ENCODE results near the gene SUN5. TPM values are rescaled to one million over a fixed set of nuclear protein-coding genes. Genes with fewer than 3 reads are reported as not detected.
A peak's percentile ranks its signal among the peaks of the same experiment; 100 is the strongest.

The SUN5 gene
- total RNA-seq, 1 donor from 2014 or later: not detected

DNA sequence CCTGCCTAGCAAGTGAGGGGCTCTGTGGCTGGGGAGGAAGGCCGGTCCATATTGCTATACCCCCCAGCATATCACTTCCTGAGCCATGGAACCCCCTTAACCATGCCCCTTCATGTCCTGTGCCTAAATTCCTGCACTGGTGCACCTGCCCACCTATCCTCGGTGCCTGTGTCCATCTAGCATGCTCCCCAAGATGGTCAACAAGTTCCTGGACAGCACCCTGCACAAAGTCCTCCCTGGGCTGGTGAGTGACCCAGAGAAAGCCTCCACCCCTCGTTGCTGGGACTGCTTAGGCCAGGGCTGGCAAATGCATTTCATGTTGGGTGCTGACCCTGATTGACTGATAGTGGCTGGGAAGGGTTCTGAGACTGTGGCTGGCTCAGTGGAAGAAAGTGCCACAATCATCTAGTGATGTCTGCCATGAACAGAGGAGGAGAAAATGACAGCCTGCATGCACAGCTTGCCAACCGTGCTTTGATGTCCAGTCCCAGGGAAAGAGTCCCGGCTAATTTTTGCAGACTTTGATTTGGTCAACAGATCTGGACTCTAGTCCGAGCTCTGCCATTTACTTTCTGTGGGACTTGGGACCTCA, 30.8 kb upstream of the SUN5 start:
- no peaks in the 10 kb centered on the region for H3K36me3 Mint-ChIP-seq (ENCODE audit: insufficient read depth)
- TF ChIP-seq, protein P1, sequence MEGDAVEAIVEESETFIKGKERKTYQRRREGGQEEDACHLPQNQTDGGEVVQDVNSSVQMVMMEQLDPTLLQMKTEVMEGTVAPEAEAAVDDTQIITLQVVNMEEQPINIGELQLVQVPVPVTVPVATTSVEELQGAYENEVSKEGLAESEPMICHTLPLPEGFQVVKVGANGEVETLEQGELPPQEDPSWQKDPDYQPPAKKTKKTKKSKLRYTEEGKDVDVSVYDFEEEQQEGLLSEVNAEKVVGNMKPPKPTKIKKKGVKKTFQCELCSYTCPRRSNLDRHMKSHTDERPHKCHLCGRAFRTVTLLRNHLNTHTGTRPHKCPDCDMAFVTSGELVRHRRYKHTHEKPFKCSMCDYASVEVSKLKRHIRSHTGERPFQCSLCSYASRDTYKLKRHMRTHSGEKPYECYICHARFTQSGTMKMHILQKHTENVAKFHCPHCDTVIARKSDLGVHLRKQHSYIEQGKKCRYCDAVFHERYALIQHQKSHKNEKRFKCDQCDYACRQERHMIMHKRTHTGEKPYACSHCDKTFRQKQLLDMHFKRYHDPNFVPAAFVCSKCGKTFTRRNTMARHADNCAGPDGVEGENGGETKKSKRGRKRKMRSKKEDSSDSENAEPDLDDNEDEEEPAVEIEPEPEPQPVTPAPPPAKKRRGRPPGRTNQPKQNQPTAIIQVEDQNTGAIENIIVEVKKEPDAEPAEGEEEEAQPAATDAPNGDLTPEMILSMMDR (IDR thresholded peaks at IDR 0.05; ENCODE audit: unreplicated experiment): no peak
- H3K9me3 Mint-ChIP-seq (ENCODE audit: low read depth): no peaks in the 10 kb centered on the region
- no peak overlapping the region for H3K4me3 Mint-ChIP-seq (ENCODE audit: low read depth)
- no peaks in the 10 kb centered on the region for H3K4me1 Mint-ChIP-seq (ENCODE audit: low read depth)
- peaks cover 34% of the 10 kb centered on the region for H3K27me3 Mint-ChIP-seq
- H3K27ac Mint-ChIP-seq: no peak overlapping the region
- no peak for DNase-seq (ENCODE audit: low spot score, unreplicated experiment)

DNA sequence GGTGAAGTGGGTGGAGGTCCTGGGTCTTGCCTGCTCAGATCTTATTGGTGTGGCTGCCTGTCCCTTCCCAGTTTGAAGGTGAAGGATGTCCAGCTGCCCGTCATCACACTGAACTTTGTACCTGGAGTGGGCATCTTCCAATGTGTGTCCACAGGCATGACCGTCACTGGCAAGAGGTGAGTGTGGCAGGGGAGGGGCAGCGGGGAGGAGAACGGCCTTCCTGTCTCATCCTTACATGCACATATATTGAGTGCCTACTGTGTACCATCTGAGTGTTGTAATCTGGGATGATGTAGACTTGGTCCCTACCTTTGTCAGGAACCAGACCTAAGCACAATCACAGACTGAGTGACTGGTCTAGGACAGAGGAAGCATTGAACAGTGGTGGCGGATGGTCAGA, 29.9 kb upstream of the SUN5 start:
- DNase-seq (ENCODE audit: low spot score, unreplicated experiment): no peak
- TF ChIP-seq, protein P1 (IDR thresholded peaks at IDR 0.05; ENCODE audit: unreplicated experiment): no peak
- Mint-ChIP-seq H3K27me3 (peaks cover 29% of the 10 kb centered on the region), H3K36me3 (ENCODE audit: insufficient read depth) (no peaks in the 10 kb centered on the region), H3K4me1 (ENCODE audit: low read depth) (no peaks in the 10 kb centered on the region), H3K4me3 (ENCODE audit: low read depth) (no peak overlapping the region), H3K9me3 (ENCODE audit: low read depth) (no peaks in the 10 kb centered on the region), H3K27ac (no peak overlapping the region)

DNA sequence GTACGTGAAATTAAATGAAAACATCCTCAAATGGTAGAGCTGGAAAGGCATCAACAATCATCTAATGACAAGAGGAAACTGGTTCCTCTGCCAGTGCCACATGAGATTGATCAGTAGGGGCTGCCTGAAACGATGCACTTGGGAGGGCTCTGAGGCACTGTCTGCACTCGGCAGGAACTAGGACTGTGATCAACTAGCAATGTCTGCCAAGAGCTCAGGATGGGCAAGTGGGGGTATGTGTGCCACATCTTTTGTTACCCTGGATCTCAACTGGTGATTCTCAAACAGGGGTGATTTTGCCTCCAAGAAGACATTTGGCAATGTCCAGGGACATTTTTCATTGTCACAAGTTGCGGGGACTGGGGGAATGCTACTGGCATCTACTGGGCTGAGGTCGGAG, 29.1 kb upstream of the SUN5 start:
- peaks cover 22% of the 10 kb centered on the region for H3K27me3 Mint-ChIP-seq
- no peak overlapping the region for H3K4me3 Mint-ChIP-seq (ENCODE audit: low read depth)
- H3K27ac Mint-ChIP-seq: no peak overlapping the region
- no peak for DNase-seq (ENCODE audit: low spot score, unreplicated experiment)
- H3K4me1 Mint-ChIP-seq (ENCODE audit: low read depth): no peaks in the 10 kb centered on the region
- H3K36me3 Mint-ChIP-seq (ENCODE audit: insufficient read depth): no peaks in the 10 kb centered on the region
- TF ChIP-seq, protein P1 (IDR thresholded peaks at IDR 0.05; ENCODE audit: unreplicated experiment): no peak
- no peaks in the 10 kb centered on the region for H3K9me3 Mint-ChIP-seq (ENCODE audit: low read depth)

DNA sequence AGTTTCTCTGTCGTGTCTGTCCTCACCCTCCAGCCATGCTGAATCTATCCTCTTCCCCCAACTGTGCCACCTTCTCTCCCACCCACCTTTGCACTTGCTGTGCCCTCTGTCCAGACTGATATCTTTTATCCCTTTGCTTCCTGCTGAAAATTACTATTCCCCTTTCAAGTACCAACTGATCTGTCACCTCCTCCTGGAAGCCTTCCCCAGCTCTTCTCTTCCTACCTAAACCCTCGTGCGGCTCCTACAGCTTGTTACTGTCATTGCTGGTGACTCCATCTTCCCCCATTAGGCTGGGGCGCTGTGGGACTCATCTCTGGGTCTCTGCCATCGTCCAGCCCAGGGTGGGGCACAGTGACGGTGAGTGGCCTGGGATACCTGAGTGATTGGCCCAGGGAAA, 28.3 kb upstream of the SUN5 start:
- peak overlapping the region; percentile 30 for H3K27ac Mint-ChIP-seq
- no peak for DNase-seq (ENCODE audit: low spot score, unreplicated experiment)
- no peaks in the 10 kb centered on the region for H3K36me3 Mint-ChIP-seq (ENCODE audit: insufficient read depth)
- TF ChIP-seq, protein P1 (IDR thresholded peaks at IDR 0.05; ENCODE audit: unreplicated experiment): no peak
- H3K27me3 Mint-ChIP-seq: peaks cover 14% of the 10 kb centered on the region
- H3K4me3 Mint-ChIP-seq (ENCODE audit: low read depth): no peak overlapping the region
- H3K4me1 Mint-ChIP-seq (ENCODE audit: low read depth): no peaks in the 10 kb centered on the region
- H3K9me3 Mint-ChIP-seq (ENCODE audit: low read depth): no peaks in the 10 kb centered on the region

DNA sequence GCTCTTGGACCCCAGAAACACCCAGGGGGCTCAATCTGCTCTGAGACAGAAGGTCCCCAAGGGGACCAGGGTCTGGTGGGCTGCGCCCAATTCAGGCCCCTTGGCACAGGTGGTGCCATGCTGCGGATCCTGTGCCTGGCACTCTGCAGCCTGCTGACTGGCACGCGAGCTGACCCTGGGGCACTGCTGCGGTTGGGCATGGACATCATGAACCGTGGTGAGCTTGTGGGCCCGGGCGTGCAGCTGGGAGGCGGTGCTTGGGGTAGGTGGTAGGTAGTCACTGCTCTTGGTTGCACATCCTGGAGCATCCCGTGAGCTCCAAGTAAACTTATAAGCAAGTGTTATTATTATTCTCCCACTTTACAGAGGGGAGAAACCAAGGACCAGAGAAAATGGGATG, 27.3 kb upstream of the SUN5 start, which contains the start of gene BPIFB6:
TSS of gene BPIFB6 (plus strand) at position 118 of the 400 bp plus-strand sequence. CDS start at position 118, 0 bp downstream.
- H3K27ac Mint-ChIP-seq: no peak within 1 kb of the TSS
- peaks cover 13% of the 10 kb centered on the region for H3K27me3 Mint-ChIP-seq
- DNase-seq (ENCODE audit: low spot score, unreplicated experiment): no peak
- no peak within 1 kb of the TSS for H3K4me3 Mint-ChIP-seq (ENCODE audit: low read depth)
- H3K9me3 Mint-ChIP-seq (ENCODE audit: low read depth): no peaks in the 10 kb centered on the region
- H3K36me3 Mint-ChIP-seq (ENCODE audit: insufficient read depth): no peaks in the 10 kb centered on the region
- no peaks in the 10 kb centered on the region for H3K4me1 Mint-ChIP-seq (ENCODE audit: low read depth)
- TF ChIP-seq, protein P1 (IDR thresholded peaks at IDR 0.05; ENCODE audit: unreplicated experiment): no peak
